K562 (cell line): ENCODE results near the gene TSGA10. TPM values are rescaled to one million over a fixed set of nuclear protein-coding genes. Genes with fewer than 3 reads are reported as not detected.

ENCODE experiments used
- ATAC-seq: fragments of 200-7000 bp; cut with Tn5 transposase; 3 replicates; pipeline ENCODE4 v1.9.1; 2020; ENCODE audit warnings: moderate library complexity
- BruUV-seq: library from RNA; stranded (reverse); fragments of 400-500 nt; replicated peaks from 2 replicates; lab custom pipeline; 2021; lab: Mats Ljungman, UMichigan
- CTCF ChIA-PET: fragments of 300-600 bp; formaldehyde crosslinking; extraction: SDS; loops from one replicate; lab custom pipeline; 2021; ENCODE audit warnings: low intra/inter-chr PET ratio; lab: Yijun Ruan, JAX
- POLR2A ChIA-PET: fragments of 300-600, 350-650 bp; sonication (Branson Sonifier 250); formaldehyde crosslinking; extraction: SDS; loops from one replicate; lab custom pipeline; 2021; ENCODE audit warnings: antibody characterized with exemption, inconsistent platforms; lab: Yijun Ruan, JAX
- DNase-seq, 4 experiments: peaks; one replicate each; pipeline versions ENCODE4 v3.0.0 to v3.0.0-alpha.2; 2011 to 2018; ENCODE audit warnings: low spot score in 3 of 4, mixed read lengths in 3 of 4; ENCODE audit errors: extremely low read depth in 1 of 4
- FAIRE-seq: peaks from 2 replicates; lab custom pipeline; 2011; peaks lifted over from hg19 to GRCh38; lab: Jason Lieb, UNC
- H2AFZ ChIP-seq: 2 replicates; pipeline ENCODE4 v1.6.0; 2011; ENCODE audit warnings: low read depth, low read length, control low read depth, inconsistent platforms
- H3K27ac ChIP-seq: fragments of 200-600 bp; 3 replicates; pipeline ENCODE4 v1.8.0; 2011; ENCODE audit warnings: low read depth, mild to moderate bottlenecking, control low read depth, inconsistent platforms, low read length, moderate library complexity, mixed read lengths; ENCODE audit errors: extremely low read depth
- H3K27me3 ChIP-seq, 2 experiments: fragments of 300-600 bp in 1 of 2; 2 replicates in 1 of 2; 3 replicates in 1 of 2; pipeline versions ENCODE4 v1.6.0 to v1.8.0; 2011; ENCODE audit warnings: inconsistent platforms in 2 of 2, low read length in 2 of 2, mild to moderate bottlenecking in 1 of 2, mixed read lengths in 1 of 2, moderate library complexity in 1 of 2; ENCODE audit not compliant: control insufficient read depth in 2 of 2, insufficient read depth in 2 of 2
- H3K36me3 ChIP-seq: fragments of 300-600 bp; 3 replicates; pipeline ENCODE4 v1.8.0; 2011; ENCODE audit warnings: mild to moderate bottlenecking, low read length, inconsistent platforms; ENCODE audit not compliant: control insufficient read depth, insufficient read depth
- H3K4me1 ChIP-seq, 2 experiments: fragments of 200-600 bp in 1 of 2; replicated peaks in 1 of 2; 2 replicates in 1 of 2; 3 replicates in 1 of 2; pipeline versions ENCODE4 v1.5.1 to v1.8.0; 2011; ENCODE audit warnings: inconsistent platforms in 2 of 2, low read length in 2 of 2, mild to moderate bottlenecking in 1 of 2, mixed read lengths in 1 of 2, moderate library complexity in 1 of 2; ENCODE audit not compliant: control insufficient read depth in 2 of 2, insufficient read depth in 2 of 2
- H3K4me2 ChIP-seq: 2 replicates; pipeline ENCODE4 v1.6.1; 2011; ENCODE audit warnings: low read length, control low read depth, inconsistent platforms, mixed read lengths; ENCODE audit not compliant: insufficient read depth
- H3K4me3 ChIP-seq: fragments of 200-600 bp; sonication (generic), shearing (Covaris generic); 2 replicates; pipeline ENCODE4 v1.5.1; 2016; ENCODE audit warnings: control low read depth, inconsistent platforms
- H3K79me2 ChIP-seq: fragments of 200-600 bp; 3 replicates; pipeline ENCODE4 v1.8.0; 2011; ENCODE audit warnings: low read length, inconsistent platforms; ENCODE audit not compliant: control insufficient read depth, insufficient read depth
- H3K9ac ChIP-seq, 2 experiments: 2 replicates each; pipeline versions ENCODE4 v1.6.0 to v1.6.1; 2011; ENCODE audit warnings: low read depth in 2 of 2, low read length in 2 of 2, control low read depth in 1 of 2, inconsistent platforms in 1 of 2, mild to moderate bottlenecking in 1 of 2, mixed read lengths in 1 of 2; ENCODE audit not compliant: insufficient read depth in 1 of 2
- H3K9me1 ChIP-seq: one replicate; pipeline ENCODE4 v1.6.0; 2011; ENCODE audit warnings: inconsistent platforms, mild to moderate bottlenecking, low read length, moderate library complexity; ENCODE audit not compliant: control insufficient read depth, insufficient read depth
- H3K9me3 ChIP-seq: replicated peaks from 2 replicates; pipeline ENCODE4 v1.5.1; 2011; ENCODE audit warnings: low read depth, low read length, inconsistent platforms; ENCODE audit not compliant: control insufficient read depth, insufficient read depth
- H4K20me1 ChIP-seq: replicated peaks from 2 replicates; pipeline ENCODE4 v1.6.1; 2011; ENCODE audit warnings: low read length, inconsistent platforms, mixed read lengths; ENCODE audit not compliant: control insufficient read depth, insufficient read depth
- BHLHE40 ChIP-seq: IDR thresholded peaks from 2 replicates; pipeline ENCODE4 v1.6.1; 2011; ENCODE audit warnings: low read length, improper control_type of control experiment
- E2F8 ChIP-seq: fragments of 450-650 bp; IDR thresholded peaks from 2 replicates; pipeline ENCODE4 v1.7.1; 2018; ENCODE audit warnings: mild to moderate bottlenecking, low read depth; ENCODE audit not compliant: partially characterized antibody
- ETV5 ChIP-seq: sonication (generic); formaldehyde crosslinking; IDR thresholded peaks from 2 replicates; pipeline ENCODE4 v1.4.0; 2020; ENCODE audit warnings: low read depth, mild to moderate bottlenecking, missing genetic modification reagents
- FOXJ3 ChIP-seq: sonication (generic); formaldehyde crosslinking; IDR thresholded peaks from 2 replicates; pipeline ENCODE4 v1.4.0; 2020; ENCODE audit warnings: mild to moderate bottlenecking, missing genetic modification reagents
- HMGXB4 ChIP-seq: sonication (generic); formaldehyde crosslinking; IDR thresholded peaks from 2 replicates; pipeline ENCODE4 v1.8.1; 2023; ENCODE audit warnings: mild to moderate bottlenecking, missing genetic modification reagents
- IFI16 ChIP-seq: fragments of 250-450 bp; sonication (Bioruptor Pico); IDR thresholded peaks from 2 replicates; pipeline ENCODE4 v2.1.2; 2022; ENCODE audit warnings: mild to moderate bottlenecking, inconsistent platforms
- KAT8 ChIP-seq: fragments of 450-650 bp; IDR thresholded peaks from 2 replicates; pipeline ENCODE4 v1.6.1; 2016; ENCODE audit warnings: low read depth, mild to moderate bottlenecking
- RBM25 ChIP-seq: fragments of 200-400 bp; formaldehyde crosslinking; IDR thresholded peaks from 2 replicates; pipeline ENCODE4 v1.6.1; 2018; ENCODE audit warnings: low read length, low read depth, moderate library complexity; ENCODE audit not compliant: severe bottlenecking
- TAF7 ChIP-seq: fragments of 450-650 bp; IDR thresholded peaks from 2 replicates; pipeline ENCODE4 v1.6.1; 2016; ENCODE audit warnings: missing genetic modification characterization, missing compliant biosample characterization
- THAP7 ChIP-seq: fragments of 250-450 bp; sonication (Bioruptor Pico); IDR thresholded peaks from 2 replicates; pipeline ENCODE4 v1.5.0; 2021
- THRA ChIP-seq: fragments of 450-650 bp; IDR thresholded peaks from 2 replicates; pipeline ENCODE4 v1.6.1; 2017; ENCODE audit warnings: mild to moderate bottlenecking, moderate library complexity
- ZNF444 ChIP-seq: fragments of 250-450 bp; sonication (Bioruptor Pico); IDR thresholded peaks from 2 replicates; pipeline ENCODE4 v1.4.0; 2020; ENCODE audit warnings: mild to moderate bottlenecking, moderate library complexity
- ZNF507 ChIP-seq: conservative IDR thresholded peaks from 2 replicates; pipeline ENCODE4 v1.6.1; 2017; ENCODE audit warnings: missing genetic modification characterization, missing compliant biosample characterization
- WGBS: fragments of 100-300 bp; shearing (Covaris generic); methylation state at CpG from one replicate; pipeline ENCODE4 v1.1.6; 2016; ENCODE audit warnings: low coverage, mixed read lengths; ENCODE audit not compliant: insufficient coverage; ENCODE audit errors: missing lambda C conversion rate; 5-methylcytosine and 5-hydroxymethylcytosine counted together
- in situ Hi-C: fragments of 300-500 bp; cut with MboI; formaldehyde crosslinking; loops from 4 replicates; pipeline ENCODE4 v1.15.0; 2018; ENCODE audit warnings: inconsistent platforms, mixed read lengths
- intact Hi-C: fragments of 100-400 bp; cut with micrococcal nuclease; formaldehyde crosslinking; loops from 2 replicates; pipeline ENCODE4 v1.14.2; 2022
- polyA plus RNA-seq, 8 experiments: library from polyadenylated mRNA; depleted of rRNA in 4 of 8; stranded (reverse) in 5 of 8; unstranded in 3 of 8; fragments of >200 nt; fragmentation: Nextera tagmentation in 2 of 8; fragmentation: Illumina TruSeq in 1 of 8; extraction: Ambion mirVana in 2 of 8; extraction: Trizol in 1 of 8; gene quantifications; 2 replicates each; pipeline versions ENCODE4 v1.2.1 to v1.2.3, GENCODE V29; 2011 to 2014; ENCODE audit warnings: inconsistent platforms in 1 of 8, missing spikeins in 1 of 8
- total RNA-seq, 7 experiments: library from RNA; depleted of rRNA in 6 of 7; stranded (reverse); fragments of >200 nt in 6 of 7; fragmentation: Illumina TruSeq in 2 of 7; extraction: Trizol in 2 of 7; gene quantifications; 2 replicates each; pipeline versions ENCODE4 v1.2.1 to v1.2.3, GENCODE V29; 2011 to 2021; ENCODE audit warnings: low replicate concordance in 1 of 7

The TSGA10 gene
- total and polyA plus RNA-seq, 9 of the 15 experiments (the other 6 are each of a cell fraction or from before 2014, with no cell fraction given), result 2.1 to 11.3 (median 3.2) TPM

- H3K36me3 ChIP-seq, result peaks cover 81% of the 10 kb centered on the region
- H2AFZ ChIP-seq, result no peak overlapping the region
- H3K79me2 ChIP-seq, result peaks cover 69% of the 10 kb centered on the region
- no TSS peak for BruUV-seq
- no peak overlapping the region for H3K4me3 ChIP-seq
- no peaks in the 10 kb centered on the region for H4K20me1 ChIP-seq
- ChIA-PET CTCF (no interaction called here), POLR2A (no interaction called here)
- no peak overlapping the region for H3K4me2 ChIP-seq
- no peak for TF ChIP-seq ZNF507 (tag)
- no peak for TF ChIP-seq HMGXB4 (CRISPR knock-in tag)
- TF ChIP-seq ETV5 (CRISPR knock-in tag), result no peak
- no peak for TF ChIP-seq TAF7 (tag)
- no peak for TF ChIP-seq THRA
- TF ChIP-seq IFI16 (CRISPR knock-in tag), result no peak
- TF ChIP-seq E2F8, result no peak
- no peak for TF ChIP-seq KAT8
- no peak for TF ChIP-seq BHLHE40
- TF ChIP-seq RBM25, result no peak
- no peak for TF ChIP-seq ZNF444 (CRISPR knock-in tag)
- no peak for TF ChIP-seq THAP7
- TF ChIP-seq FOXJ3 (CRISPR knock-in tag), result no peak
- no peak for FAIRE-seq
- H3K27me3 ChIP-seq, result no peaks in the 10 kb centered on the region
- H3K9me1 ChIP-seq, result peaks cover 5% of the 10 kb centered on the region
- intact Hi-C loops (no loop called here), in situ Hi-C loops (no loop called here)
- no peak overlapping the region for H3K27ac ChIP-seq
- DNase-seq, result no peak
- no peak overlapping the region for H3K9ac ChIP-seq
- no peaks in the 10 kb centered on the region for H3K9me3 ChIP-seq
- ATAC-seq, result no peak
- H3K4me1 ChIP-seq, result peaks cover 0 to 3% of the 10 kb centered on the region in 2 experiments; a peak in 1 of 5 replicates
- WGBS, result 97% methylated on average over 3 of the region's 3 CpGs
These were observed 33.6 kb upstream of the TSGA10 start for GRCh38 chr2:99188357-99188756.
